Ovary (tissue), 9 donors: Measurements from ENCODE around the gene ETS1. TPM values are rescaled to one million over a fixed set of nuclear protein-coding genes. Genes with fewer than 3 reads are reported as not detected.

ENCODE experiments used
- DNase-seq, 5 donors: peaks; one replicate each; pipeline ENCODE4 v3.0.0-alpha.2; 2019 to 2020
- H3K27ac ChIP-seq, 2 donors: fragments of 200-600 bp; one replicate each; pipeline versions ENCODE4 v1.5.1 to v1.8.0; 2019 to 2022
- H3K27me3 ChIP-seq: fragments of 200-600 bp; one replicate; pipeline ENCODE4 v1.8.0; 2022
- H3K36me3 ChIP-seq: fragments of 200-600 bp; sonication (generic); one replicate; pipeline ENCODE4 v1.5.1; 2019
- H3K4me1 ChIP-seq: one replicate; pipeline ENCODE4 v1.8.1; 2013; ENCODE audit warnings: mild to moderate bottlenecking, moderate library complexity; ENCODE audit not compliant: insufficient read depth
- H3K4me3 ChIP-seq: fragments of 200-600 bp; sonication (generic); one replicate; pipeline ENCODE4 v1.5.1; 2017
- H3K9me3 ChIP-seq, 2 donors: fragments of 200-600 bp in 1 of 2; sonication (generic) in 1 of 2; one replicate each; pipeline versions ENCODE4 v1.5.1 to v1.8.1; 2013 to 2019; ENCODE audit warnings: mild to moderate bottlenecking in 1 of 2, moderate library complexity in 1 of 2
- CTCF ChIP-seq, 3 donors: fragments of 450-650 bp in 2 of 3; fragments of 200-600 bp in 1 of 3; IDR thresholded peaks; one replicate each; pipeline versions ENCODE4 v1.5.1 to v1.8.0; 2016 to 2022; ENCODE audit warnings: antibody characterized with exemption in 3 of 3, mild to moderate bottlenecking in 1 of 3
- EP300 ChIP-seq: sonication (generic); formaldehyde crosslinking; IDR thresholded peaks from one replicate; pipeline ENCODE4 v1.6.1; 2017; ENCODE audit warnings: antibody characterized with exemption
- POLR2A ChIP-seq: fragments of 450-650 bp; IDR thresholded peaks from one replicate; pipeline ENCODE4 v1.6.1; 2017; ENCODE audit warnings: antibody characterized with exemption, mild to moderate bottlenecking, moderate library complexity
- WGBS, 3 donors: extraction: QIAGEN DNeasy Blood & Tissue Kit in 1 of 3; methylation state at CpG; one replicate each; pipeline versions ENCODE4 v1.1.5 to v1.1.7; 2013 to 2017; 5-methylcytosine and 5-hydroxymethylcytosine counted together
- intact Hi-C, 4 donors: fragments of 100-400 bp; cut with DNase I; formaldehyde crosslinking; loops; one replicate each; pipeline versions ENCODE4 v1.11.0 to v1.15.1; 2022 to 2023
- polyA plus RNA-seq, 2 donors: library from polyadenylated mRNA; stranded (reverse); fragments of 200-250 nt in 1 of 2; fragments of 350-450 nt in 1 of 2; fragmentation: Illumina TruSeq in 1 of 2; extraction: RNeasy Lipid Tissue Mini Kit (QIAGEN cat#74804) in 1 of 2; gene quantifications; one replicate each; pipeline ENCODE4 v1.2.3, GENCODE V29; 2013 to 2014
- total RNA-seq, 7 donors: library from RNA; depleted of rRNA in 2 of 7; stranded (reverse); fragments of >200 nt in 2 of 7; fragmentation: NEBNext Ultra II Directional in 3 of 7; extraction: Animal tissue kit (Norgen Biotek cat#: 25700) in 3 of 7; gene quantifications; one replicate each; pipeline versions ENCODE4 v1.1.0 to v1.2.4, GENCODE V29; 2016 to 2023
- donor health status: DM: no; HTN: no; CAD: no; lungs with moderate emphysema.
- donor health status: DM: no; HTN: no; CAD: no.
- donor health status: Bipolar disorder and iron deficiency.
- donor health status: DM: yes; HTN: yes; CAD: no.
- donor health status: DM: no; HTN: no; CAD: no.
- donor health status: DM: yes; HTN: yes; CAD: no.

Gene ETS1
- total and polyA plus RNA-seq, 9 donors = 24.4 to 68.0 (median 40.4) TPM

DNA sequence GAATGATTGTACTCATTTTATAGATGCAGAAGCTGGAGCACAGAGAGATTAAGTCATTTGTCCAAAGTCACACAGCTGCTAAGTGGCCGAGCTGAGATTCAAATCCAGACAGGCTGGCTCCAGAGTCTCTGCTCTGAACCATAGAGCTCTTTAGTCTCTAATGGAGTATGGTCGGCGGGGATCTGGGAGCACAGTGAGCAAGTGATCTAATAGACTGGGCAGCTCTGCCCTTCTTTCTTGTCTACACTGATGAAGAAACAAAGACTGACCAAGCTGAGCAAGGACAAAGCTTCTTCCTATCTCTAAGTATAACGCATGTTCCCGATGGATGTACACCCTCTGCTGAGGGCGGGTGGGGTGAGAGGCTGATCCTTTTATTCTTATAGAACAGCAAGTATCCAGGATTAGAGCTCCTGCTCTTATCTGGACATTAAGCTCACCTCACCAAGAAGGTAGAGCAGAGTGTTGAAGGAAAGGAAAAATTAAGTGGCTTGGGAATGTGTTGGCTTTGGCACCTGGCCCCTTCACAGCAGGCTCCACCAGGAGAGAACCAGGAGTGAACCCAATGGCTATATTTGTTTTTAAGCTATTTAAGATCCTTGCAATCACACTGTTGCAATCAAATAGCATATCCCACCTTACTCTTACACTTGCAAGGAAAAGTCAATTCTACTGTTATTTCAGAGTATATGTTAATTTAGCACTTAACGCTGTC is 68.7 kb downstream of the ETS1 start:
- Histone ChIP-seq H3K9me3 (no peaks in the 10 kb centered on the region), H3K4me3 (peak overlapping the region; percentile 9), H3K27ac (peak overlapping the region in 1 of 2 donors; percentile 42), H3K27me3 (no peaks in the 10 kb centered on the region), H3K36me3 (no peaks in the 10 kb centered on the region), H3K4me1 (peaks cover 21% of the 10 kb centered on the region)
- WGBS, 3 donors = 29 to 44% (median 36%) methylated on average over 7 of the region's 7 CpGs
- DNase-seq = no peak
- TF ChIP-seq EP300 = no peak
- TF ChIP-seq CTCF (IDR thresholded peaks at IDR 0.05) = no peak
- no peak for TF ChIP-seq POLR2A
- intact Hi-C loops = no loop called here

DNA sequence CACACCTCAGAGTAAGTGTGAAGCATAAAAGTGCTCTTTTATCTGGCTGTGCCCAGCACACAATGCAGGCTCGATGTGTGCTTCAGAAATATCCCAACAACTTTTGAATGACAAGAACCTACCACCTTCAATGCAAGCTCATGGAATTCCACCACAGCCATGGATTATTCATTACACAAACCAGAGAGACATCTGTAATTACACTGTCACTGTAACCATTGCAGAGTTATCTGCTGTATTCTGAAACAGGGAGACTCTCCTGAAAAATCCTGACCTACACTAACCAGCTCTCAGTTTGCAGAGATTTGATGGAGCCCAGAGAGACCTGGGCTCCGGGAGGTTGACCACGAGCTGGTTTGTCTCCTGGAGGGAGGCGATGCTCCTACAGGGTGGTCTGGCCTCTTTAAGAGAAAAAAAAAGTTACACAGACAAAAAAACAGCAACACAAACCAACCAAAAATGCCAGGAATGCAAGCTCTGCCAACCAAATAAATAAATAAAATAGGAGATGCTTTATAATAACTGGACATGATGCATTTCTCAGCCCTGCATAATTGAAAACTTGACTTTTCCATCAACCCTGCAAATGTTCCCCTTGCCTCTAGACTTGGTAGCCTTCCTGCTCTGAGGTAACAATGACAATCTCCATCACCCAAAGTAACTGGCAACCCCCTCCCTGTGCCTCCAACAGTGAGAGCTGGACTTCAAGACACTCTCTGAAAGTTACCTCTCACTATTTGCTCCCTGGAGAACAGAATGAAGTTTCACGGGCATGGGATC is 69.7 kb downstream of the ETS1 start:
- Histone ChIP-seq H3K36me3 (no peaks in the 10 kb centered on the region), H3K27ac (peak overlapping the region in 1 of 2 donors; percentile 51), H3K9me3 (no peaks in the 10 kb centered on the region), H3K27me3 (no peaks in the 10 kb centered on the region), H3K4me1 (peaks cover 24% of the 10 kb centered on the region), H3K4me3 (no peak overlapping the region)
- TF ChIP-seq EP300 (no peak), CTCF (IDR thresholded peaks at IDR 0.05) (no peak), POLR2A (no peak)
- intact Hi-C loops = no loop called here
- 21 to 35% (median 33%) methylated on average over 5 of the region's 5 CpGs for WGBS, 3 donors
- DNase-seq = no peak

- H3K4me3 ChIP-seq = no peak overlapping the region
- H3K27me3 ChIP-seq = no peaks in the 10 kb centered on the region
- H3K27ac ChIP-seq = peak overlapping the region in 1 of 2 donors; percentile 51
- intact Hi-C loops = no loop called here
- WGBS, 3 donors = 28 to 55% (median 41%) methylated on average over 4 of the region's 4 CpGs
- H3K4me1 ChIP-seq = peaks cover 29% of the 10 kb centered on the region
- no peak for DNase-seq
- no peak for TF ChIP-seq POLR2A
- no peak for TF ChIP-seq CTCF (IDR thresholded peaks at IDR 0.05)
- no peak for TF ChIP-seq EP300
- H3K9me3 ChIP-seq = no peaks in the 10 kb centered on the region
- no peaks in the 10 kb centered on the region for H3K36me3 ChIP-seq
These were observed 70.5 kb downstream of the ETS1 start for GRCh38 chr11:128516886-128517285.

DNA sequence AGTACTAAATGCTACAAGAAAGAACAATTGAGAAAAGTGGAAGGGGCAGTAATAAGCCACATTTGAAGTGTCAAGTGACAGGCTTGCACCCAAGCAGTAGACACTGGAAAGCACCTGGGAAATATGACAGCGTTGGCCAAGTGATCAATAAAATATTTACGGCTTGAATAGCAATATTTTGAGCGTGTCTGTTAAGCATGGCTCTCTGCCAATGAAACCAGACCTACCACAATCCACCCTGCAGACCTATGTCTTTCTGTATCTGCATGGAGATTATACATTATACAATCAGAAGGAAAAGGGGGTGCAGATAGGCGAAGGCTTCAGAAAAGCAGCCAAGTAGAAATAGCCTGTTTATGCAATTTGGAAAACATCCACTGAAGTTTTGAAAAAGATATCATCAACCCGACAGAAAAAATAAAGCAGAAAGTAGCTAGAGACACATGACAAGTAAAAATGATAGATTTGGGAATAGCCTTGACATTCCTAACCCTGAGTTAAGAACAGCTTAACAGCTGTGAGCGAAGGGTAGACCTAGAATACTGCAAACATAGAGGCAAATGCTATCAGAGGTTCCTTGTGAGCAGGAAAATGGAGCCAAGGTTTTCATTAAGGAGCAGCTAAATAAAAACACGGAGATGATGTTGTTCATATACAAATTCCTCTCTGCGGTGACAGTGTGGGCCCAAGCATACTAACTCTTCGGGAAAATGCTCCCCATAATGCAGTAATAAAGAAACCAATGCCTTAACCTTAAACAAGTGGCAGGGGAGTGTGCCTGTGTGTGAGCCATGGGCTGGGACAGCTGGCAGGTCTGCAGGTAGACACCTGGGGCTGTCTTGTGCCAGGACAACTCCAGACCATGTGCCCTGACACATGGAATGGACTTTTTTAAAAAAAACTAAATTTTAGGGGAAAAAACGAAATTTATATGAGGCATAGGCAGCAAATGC is 71.3 kb downstream of the ETS1 start:
- H3K4me3 ChIP-seq = no peak overlapping the region
- TF ChIP-seq CTCF (IDR thresholded peaks at IDR 0.05) = no peak
- no peak for TF ChIP-seq POLR2A
- TF ChIP-seq EP300 = no peak
- no peaks in the 10 kb centered on the region for H3K9me3 ChIP-seq
- intact Hi-C loops = no loop called here
- no peak for DNase-seq
- H3K36me3 ChIP-seq = no peaks in the 10 kb centered on the region
- no peaks in the 10 kb centered on the region for H3K27me3 ChIP-seq
- 6 to 12% (median 9%) methylated on average over 10 of the region's 10 CpGs for WGBS, 3 donors
- H3K4me1 ChIP-seq = peaks cover 35% of the 10 kb centered on the region
- H3K27ac ChIP-seq = peak overlapping the region in 1 of 2 donors; percentile 51
